ENCODE results near the gene TK1.

DNA sequence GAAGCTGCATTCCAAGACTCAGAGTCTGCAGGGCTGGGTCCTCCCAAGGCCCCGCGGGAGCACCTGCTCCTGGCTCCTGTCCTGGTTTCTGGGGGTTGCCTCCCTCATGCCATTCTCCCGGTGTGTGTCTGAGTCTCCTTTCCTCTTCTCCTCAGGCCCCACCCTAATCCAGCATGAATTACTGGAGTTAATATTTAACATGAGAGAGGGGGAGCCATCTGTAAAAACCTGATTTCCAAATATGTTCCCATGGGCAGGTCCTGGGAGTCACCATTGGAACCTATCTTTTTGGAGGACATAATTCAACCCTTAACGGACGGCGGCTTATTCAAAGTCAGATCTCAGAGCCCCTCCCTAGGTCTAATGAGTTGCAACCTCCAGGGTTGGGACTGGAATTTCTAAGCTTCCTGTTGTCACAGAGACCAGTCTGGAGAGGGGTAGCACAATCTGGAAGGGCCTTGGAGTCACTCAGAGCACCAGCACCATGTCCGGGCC is 35.3 kb downstream of the TK1 start:
- TF ChIP-seq, protein P1, sequence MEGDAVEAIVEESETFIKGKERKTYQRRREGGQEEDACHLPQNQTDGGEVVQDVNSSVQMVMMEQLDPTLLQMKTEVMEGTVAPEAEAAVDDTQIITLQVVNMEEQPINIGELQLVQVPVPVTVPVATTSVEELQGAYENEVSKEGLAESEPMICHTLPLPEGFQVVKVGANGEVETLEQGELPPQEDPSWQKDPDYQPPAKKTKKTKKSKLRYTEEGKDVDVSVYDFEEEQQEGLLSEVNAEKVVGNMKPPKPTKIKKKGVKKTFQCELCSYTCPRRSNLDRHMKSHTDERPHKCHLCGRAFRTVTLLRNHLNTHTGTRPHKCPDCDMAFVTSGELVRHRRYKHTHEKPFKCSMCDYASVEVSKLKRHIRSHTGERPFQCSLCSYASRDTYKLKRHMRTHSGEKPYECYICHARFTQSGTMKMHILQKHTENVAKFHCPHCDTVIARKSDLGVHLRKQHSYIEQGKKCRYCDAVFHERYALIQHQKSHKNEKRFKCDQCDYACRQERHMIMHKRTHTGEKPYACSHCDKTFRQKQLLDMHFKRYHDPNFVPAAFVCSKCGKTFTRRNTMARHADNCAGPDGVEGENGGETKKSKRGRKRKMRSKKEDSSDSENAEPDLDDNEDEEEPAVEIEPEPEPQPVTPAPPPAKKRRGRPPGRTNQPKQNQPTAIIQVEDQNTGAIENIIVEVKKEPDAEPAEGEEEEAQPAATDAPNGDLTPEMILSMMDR (conservative IDR thresholded peaks at IDR 0.05; ENCODE audit: low read depth, low read length), result no peak
- no peak for TF ChIP-seq EZH2 (IDR thresholded peaks at IDR 0.05; ENCODE audit: low read length, unreplicated experiment)

All from PC-3 (cell line).